Fibroblast of the aortic adventitia (primary cell): Measurements from ENCODE around the gene SLC35F3. TPM values are rescaled to one million over a fixed set of nuclear protein-coding genes. Genes with fewer than 3 reads are reported as not detected.

Experiments
- DNase-seq: peaks from one replicate; pipeline ENCODE4 v3.0.0-alpha.2; 2010; ENCODE audit warnings: low read depth
- H3K4me3 ChIP-seq: 2 replicates; pipeline ENCODE4 v1.5.1; 2011; ENCODE audit warnings: low read depth, mild to moderate bottlenecking, control low read depth, low read length, moderate library complexity
- total RNA-seq: library from RNA; depleted of rRNA; stranded (reverse); fragments of >200 nt; gene quantifications from 2 replicates; pipeline ENCODE4 v1.2.3, GENCODE V29; 2012; ENCODE audit warnings: low replicate concordance
- TF ChIP-seq, protein P1 (sequence below): IDR thresholded peaks from 2 replicates; pipeline ENCODE4 v1.5.1; 2011; ENCODE audit warnings: mild to moderate bottlenecking, low read length, control low read depth, inconsistent platforms; ENCODE audit not compliant: insufficient read depth

Gene SLC35F3
- total RNA-seq, 1 donor = not detected

- no peak overlapping the region for H3K4me3 ChIP-seq
- no peak for DNase-seq
- TF ChIP-seq, protein P1, sequence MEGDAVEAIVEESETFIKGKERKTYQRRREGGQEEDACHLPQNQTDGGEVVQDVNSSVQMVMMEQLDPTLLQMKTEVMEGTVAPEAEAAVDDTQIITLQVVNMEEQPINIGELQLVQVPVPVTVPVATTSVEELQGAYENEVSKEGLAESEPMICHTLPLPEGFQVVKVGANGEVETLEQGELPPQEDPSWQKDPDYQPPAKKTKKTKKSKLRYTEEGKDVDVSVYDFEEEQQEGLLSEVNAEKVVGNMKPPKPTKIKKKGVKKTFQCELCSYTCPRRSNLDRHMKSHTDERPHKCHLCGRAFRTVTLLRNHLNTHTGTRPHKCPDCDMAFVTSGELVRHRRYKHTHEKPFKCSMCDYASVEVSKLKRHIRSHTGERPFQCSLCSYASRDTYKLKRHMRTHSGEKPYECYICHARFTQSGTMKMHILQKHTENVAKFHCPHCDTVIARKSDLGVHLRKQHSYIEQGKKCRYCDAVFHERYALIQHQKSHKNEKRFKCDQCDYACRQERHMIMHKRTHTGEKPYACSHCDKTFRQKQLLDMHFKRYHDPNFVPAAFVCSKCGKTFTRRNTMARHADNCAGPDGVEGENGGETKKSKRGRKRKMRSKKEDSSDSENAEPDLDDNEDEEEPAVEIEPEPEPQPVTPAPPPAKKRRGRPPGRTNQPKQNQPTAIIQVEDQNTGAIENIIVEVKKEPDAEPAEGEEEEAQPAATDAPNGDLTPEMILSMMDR = no peak
Observed at GRCh38 chr1:233960386-233960785, 55.9 kb downstream of the SLC35F3 start.

DNA sequence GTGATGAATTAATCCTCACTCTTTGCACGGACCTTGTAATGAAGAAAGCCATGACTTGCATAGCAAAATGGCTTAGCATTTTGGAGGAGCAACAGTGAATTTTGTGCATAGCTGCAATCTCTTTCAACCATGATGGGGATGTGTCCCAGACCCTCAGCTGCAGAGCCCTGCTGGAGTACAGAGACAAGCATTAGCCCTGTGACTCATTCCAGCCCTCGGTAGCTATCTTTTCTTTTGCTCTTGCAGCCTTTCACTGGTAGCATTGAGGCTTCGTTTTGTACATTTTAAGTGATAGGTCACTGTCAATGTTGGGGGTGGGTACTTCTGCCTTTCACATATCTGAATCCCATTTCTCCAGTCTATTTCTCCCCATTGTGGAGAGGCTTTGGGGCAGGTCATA, 58.4 kb downstream of the SLC35F3 start:
- H3K4me3 ChIP-seq = no peak overlapping the region
- TF ChIP-seq, protein P1 = no peak
- no peak for DNase-seq

GRCh38 chr1:233965856-233966255, 61.4 kb downstream of the SLC35F3 start:
- H3K4me3 ChIP-seq = no peak overlapping the region
- no peak for DNase-seq
- TF ChIP-seq, protein P1 = no peak

DNA sequence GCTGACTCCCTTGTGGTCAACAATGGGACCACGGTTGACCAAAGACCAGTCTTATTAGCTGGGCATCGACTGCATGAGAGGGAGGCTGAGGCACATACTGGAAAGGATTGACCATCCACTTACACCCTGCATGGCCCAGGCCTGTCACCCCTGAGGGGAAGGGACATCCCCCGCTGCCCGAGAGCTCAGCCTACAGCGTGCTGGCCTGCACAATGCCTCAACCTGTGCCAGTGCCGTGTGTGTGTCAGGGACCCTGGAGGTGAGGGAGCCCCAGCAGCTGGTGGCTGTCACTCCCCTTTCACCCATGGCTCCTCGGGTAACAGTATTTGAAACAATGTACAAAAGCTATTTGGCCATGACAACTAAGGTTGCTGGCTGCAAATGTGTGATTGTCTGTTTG, 67.3 kb downstream of the SLC35F3 start:
- TF ChIP-seq, protein P1 = no peak
- DNase-seq = no peak
- H3K4me3 ChIP-seq = no peak overlapping the region

DNA sequence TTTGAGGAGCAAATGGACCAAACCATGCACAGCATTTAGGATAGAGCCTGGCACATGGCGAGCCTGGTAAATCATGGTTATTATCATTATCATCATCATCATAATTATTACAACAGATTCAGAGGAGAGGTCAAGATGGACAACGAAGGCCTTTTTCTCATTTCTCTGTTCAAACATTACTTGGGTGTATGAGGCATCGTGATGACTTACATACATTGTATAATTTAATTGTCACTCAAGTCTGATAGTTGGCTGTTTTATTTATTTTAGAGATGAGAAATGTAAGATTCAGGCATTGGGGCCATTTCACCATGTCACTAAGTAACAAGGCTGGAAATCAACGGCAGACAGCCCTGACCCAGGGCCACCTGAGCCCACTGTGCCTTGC, 68.1 kb downstream of the SLC35F3 start:
- H3K4me3 ChIP-seq = no peak overlapping the region
- no peak for DNase-seq
- TF ChIP-seq, protein P1 = no peak

DNA sequence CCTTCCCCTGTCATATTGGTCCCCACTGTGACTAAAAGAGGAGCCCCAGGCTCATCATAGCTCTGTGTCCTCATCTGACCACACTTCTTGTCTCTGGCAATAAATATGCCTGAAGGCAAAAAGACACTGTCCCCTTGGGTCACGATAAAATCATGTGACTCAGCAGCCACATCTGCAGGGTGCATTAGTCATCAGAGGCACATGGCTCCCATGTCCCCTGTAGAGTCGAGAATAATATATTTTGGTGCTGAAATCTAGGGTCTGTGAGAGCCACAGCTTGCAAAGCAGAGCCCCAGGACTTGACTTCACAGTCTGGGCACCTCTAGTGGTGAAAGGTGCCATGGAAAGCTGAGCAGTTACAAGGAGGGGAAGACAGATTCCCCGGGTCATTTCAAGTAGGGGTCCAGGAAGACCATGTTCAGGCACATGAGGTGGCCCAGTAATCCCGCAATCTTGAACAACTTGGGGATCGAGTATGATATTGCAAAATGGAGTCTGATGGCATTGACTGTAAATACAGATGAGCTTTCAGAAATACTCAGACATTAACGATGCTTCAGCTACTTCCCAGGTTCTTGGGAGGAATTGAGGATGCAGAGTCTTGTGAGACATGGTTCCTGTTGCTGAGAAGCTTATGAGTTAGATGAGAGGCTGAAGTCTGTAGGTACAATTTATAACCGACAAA, 68.6 kb downstream of the SLC35F3 start:
- no peak overlapping the region for H3K4me3 ChIP-seq
- TF ChIP-seq, protein P1 = no peak
- DNase-seq = no peak

GRCh38 chr1:233975486-233975885, 71.0 kb downstream of the SLC35F3 start:
- DNase-seq = no peak
- TF ChIP-seq, protein P1 = no peak
- H3K4me3 ChIP-seq = no peak overlapping the region
